BE2C (cell line): ENCODE measurements around the gene DEFB118. TPM values are rescaled to one million over a fixed set of nuclear protein-coding genes. Genes with fewer than 3 reads are reported as not detected.
"Not testable (repeated sequence)": the region's sequence is repeated elsewhere in the genome, so short reads cannot be mapped to it uniquely, and the experiment has no call there.

Experiments used
- DNase-seq: peaks from one replicate; pipeline ENCODE4 v3.0.0-alpha.2; 2020
- H3K27me3 ChIP-seq: fragments of 250-450 bp; sonication (Bioruptor Pico); 2 replicates; pipeline ENCODE4 v1.5.1; 2020; ENCODE audit warnings: mild to moderate bottlenecking
- H3K36me3 ChIP-seq: fragments of 250-450 bp; sonication (Bioruptor Pico); 2 replicates; pipeline ENCODE4 v1.5.1; 2020; ENCODE audit warnings: mild to moderate bottlenecking
- H3K4me1 ChIP-seq: fragments of 250-450 bp; sonication (Bioruptor Pico); 2 replicates; pipeline ENCODE4 v1.5.1; 2020
- H3K4me3 ChIP-seq: 2 replicates; pipeline ENCODE4 v1.5.1; 2011; ENCODE audit warnings: low read depth, low read length
- H3K9me3 ChIP-seq: fragments of 250-450 bp; sonication (Bioruptor Pico); 2 replicates; pipeline ENCODE4 v1.5.1; 2020
- polyA plus RNA-seq: library from polyadenylated mRNA; unstranded; fragments of >200 nt; gene quantifications from one replicate; pipeline ENCODE4 v1.2.1, GENCODE V29; 2012; ENCODE audit warnings: low read depth, missing spikeins; ENCODE audit not compliant: insufficient read length, insufficient read depth
- TF ChIP-seq, protein P1 (sequence below): IDR thresholded peaks from 2 replicates; pipeline ENCODE4 v1.5.1; 2012; ENCODE audit warnings: mild to moderate bottlenecking, low read depth, low read length

DEFB118 gene, protein sequence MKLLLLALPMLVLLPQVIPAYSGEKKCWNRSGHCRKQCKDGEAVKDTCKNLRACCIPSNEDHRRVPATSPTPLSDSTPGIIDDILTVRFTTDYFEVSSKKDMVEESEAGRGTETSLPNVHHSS
- polyA plus RNA-seq = not detected

DNA sequence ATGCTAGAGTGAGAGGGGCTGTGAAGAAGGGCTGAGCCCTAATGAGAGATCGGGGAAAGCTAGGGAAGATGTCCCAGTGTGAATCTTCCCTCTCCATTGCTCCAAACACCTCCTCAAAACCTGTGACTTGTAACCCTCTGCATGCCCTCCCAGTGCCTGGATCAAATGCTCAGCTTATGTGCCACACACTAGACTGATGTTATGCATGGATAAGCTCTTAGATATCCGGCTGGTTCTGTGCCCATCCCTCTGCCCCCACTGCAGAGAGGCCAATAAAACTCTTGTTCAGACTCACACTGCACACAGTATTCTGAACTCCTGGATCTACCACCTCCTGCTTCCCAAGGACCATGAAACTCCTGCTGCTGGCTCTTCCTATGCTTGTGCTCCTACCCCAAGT lies at the start of gene DEFB118:
TSS of gene DEFB118 (plus strand) at position 301 of the 400 bp plus-strand sequence. CDS start at position 351, 50 bp downstream.
- Histone ChIP-seq H3K9me3 (no peaks in the 10 kb centered on the region), H3K4me3 (no peak within 1 kb of the TSS), H3K4me1 (no peaks in the 10 kb centered on the region), H3K36me3 (no peaks in the 10 kb centered on the region), H3K27me3 (0 out of 2 replicates have a peak, but pooled peaks cover 3% of the 10 kb centered on the region)
- TF ChIP-seq, protein P1, sequence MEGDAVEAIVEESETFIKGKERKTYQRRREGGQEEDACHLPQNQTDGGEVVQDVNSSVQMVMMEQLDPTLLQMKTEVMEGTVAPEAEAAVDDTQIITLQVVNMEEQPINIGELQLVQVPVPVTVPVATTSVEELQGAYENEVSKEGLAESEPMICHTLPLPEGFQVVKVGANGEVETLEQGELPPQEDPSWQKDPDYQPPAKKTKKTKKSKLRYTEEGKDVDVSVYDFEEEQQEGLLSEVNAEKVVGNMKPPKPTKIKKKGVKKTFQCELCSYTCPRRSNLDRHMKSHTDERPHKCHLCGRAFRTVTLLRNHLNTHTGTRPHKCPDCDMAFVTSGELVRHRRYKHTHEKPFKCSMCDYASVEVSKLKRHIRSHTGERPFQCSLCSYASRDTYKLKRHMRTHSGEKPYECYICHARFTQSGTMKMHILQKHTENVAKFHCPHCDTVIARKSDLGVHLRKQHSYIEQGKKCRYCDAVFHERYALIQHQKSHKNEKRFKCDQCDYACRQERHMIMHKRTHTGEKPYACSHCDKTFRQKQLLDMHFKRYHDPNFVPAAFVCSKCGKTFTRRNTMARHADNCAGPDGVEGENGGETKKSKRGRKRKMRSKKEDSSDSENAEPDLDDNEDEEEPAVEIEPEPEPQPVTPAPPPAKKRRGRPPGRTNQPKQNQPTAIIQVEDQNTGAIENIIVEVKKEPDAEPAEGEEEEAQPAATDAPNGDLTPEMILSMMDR = no peak
- no peak for DNase-seq

DNA sequence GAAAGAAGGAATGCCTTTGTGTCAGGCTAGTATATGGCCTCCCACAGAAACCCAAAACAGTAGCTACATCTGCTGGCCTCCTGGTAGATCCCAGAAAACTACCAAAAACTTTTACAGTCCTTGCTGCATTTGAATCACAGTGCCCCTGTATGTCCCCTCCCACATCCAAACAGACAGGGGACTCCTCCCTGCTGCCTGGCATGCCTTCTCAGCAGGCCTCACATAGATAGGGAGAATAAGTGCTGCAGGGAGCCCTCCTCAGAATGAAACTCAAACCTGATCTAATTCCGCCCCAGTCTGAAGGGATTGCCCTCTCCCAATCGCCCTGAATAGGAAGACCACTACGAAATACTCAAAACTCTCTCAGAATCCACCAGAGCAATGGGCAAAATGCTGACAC lies 45.9 kb upstream of the DEFB118 start:
- no peaks in the 10 kb centered on the region for H3K27me3 ChIP-seq
- H3K9me3 ChIP-seq = no peaks in the 10 kb centered on the region
- TF ChIP-seq, protein P1 = no peak
- H3K36me3 ChIP-seq = no peaks in the 10 kb centered on the region
- H3K4me3 ChIP-seq = no peak overlapping the region
- DNase-seq = no peak
- no peaks in the 10 kb centered on the region for H3K4me1 ChIP-seq

DNA sequence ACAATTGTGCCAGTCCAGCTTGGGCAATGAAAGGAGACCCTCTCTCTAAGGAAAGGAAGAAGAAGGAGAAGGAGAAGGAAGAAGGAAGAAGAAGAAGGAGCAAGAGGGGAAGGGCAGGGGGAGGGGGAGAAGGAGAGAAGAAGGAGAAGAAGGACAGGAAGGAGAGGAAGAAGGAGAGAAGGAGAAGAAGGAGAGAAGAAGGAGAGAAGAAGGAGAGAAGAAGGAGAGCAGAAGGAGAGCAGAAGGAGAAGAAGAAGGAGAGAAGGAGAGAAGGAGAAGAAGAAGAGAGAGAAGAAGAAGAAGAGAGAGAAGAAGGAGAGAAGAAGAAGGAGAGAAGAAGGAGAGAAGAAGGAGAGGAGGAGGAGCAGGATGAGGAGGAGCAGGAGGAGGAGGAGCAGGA lies 37.5 kb upstream of the DEFB118 start:
- TF ChIP-seq, protein P1 = no peak
- no peaks in the 10 kb centered on the region for H3K4me1 ChIP-seq
- H3K9me3 ChIP-seq = no peaks in the 10 kb centered on the region
- no peaks in the 10 kb centered on the region for H3K36me3 ChIP-seq
- H3K27me3 ChIP-seq = no peaks in the 10 kb centered on the region
- H3K4me3 ChIP-seq = no peak overlapping the region
- DNase-seq = no peak

DNA sequence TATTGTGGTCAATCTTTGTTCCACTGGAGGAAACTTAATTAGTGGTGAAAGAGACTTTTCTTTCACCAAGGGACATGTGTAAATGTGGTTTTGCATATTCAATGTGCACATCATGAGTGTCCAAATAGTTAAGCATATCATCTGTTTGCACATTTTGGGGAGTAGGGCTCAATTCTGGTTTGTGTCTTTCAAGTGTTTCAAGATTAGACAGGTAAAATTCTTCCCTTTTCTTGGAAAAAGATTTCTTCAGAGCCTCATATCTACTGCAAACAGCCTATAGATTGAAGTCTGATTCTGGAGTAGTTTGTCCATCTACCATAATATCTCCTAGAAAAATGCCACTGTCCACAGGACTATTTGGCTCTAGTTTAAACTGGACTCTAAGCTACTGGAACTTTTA lies 26.9 kb upstream of the DEFB118 start:
- TF ChIP-seq, protein P1 = no peak
- H3K27me3 ChIP-seq = no peaks in the 10 kb centered on the region
- H3K36me3 ChIP-seq = no peaks in the 10 kb centered on the region
- no peak for DNase-seq
- no peak overlapping the region for H3K4me3 ChIP-seq
- no peaks in the 10 kb centered on the region for H3K9me3 ChIP-seq
- no peaks in the 10 kb centered on the region for H3K4me1 ChIP-seq

DNA sequence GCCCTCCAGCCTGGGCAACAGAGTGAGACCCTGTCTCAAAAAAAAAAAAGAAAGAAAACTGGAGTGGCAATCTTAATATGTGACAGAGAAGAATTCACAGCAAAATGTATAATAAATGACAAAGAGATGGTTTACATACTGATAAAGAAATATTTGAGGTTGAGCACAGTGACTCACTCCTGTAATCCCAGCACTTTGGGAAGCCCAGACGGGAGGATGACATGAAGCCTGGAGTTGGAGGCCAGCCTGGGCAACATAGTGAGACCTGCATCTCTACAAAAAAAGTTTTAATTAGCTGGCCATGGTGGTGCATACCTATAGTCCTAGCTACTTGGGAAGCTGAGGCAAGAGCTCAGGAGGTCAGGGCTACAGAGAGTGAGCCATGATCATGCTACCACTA lies 12.4 kb upstream of the DEFB118 start:
- H3K36me3 ChIP-seq = no peaks in the 10 kb centered on the region
- DNase-seq = no peak
- H3K4me1 ChIP-seq = no peaks in the 10 kb centered on the region
- TF ChIP-seq, protein P1 = no peak
- H3K27me3 ChIP-seq = no peaks in the 10 kb centered on the region
- no peaks in the 10 kb centered on the region for H3K9me3 ChIP-seq
- no peak overlapping the region for H3K4me3 ChIP-seq

DNA sequence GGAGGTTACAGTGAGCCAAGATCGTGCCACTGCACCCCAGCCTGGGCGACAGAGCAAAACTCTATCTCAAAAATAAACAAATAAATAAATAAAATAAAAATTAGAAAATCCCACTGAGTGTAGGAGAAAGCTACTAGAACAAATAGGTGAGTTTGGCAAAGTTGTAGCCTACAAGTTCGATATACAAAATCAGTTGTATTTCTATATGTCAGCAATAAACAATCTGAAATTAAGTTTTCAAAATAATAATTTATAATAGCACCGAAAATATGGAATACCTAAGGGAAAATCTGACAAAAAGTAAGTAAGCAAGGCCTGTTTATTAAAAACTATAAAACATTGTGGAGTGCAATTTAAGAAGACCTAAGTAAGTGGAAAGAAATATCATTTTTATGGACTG lies 5.1 kb upstream of the DEFB118 start:
- no peak overlapping the region for H3K4me3 ChIP-seq
- H3K9me3 ChIP-seq = no peaks in the 10 kb centered on the region
- H3K27me3 ChIP-seq = no peaks in the 10 kb centered on the region
- TF ChIP-seq, protein P1 = no peak
- no peaks in the 10 kb centered on the region for H3K36me3 ChIP-seq
- H3K4me1 ChIP-seq = no peaks in the 10 kb centered on the region
- DNase-seq = no peak

DNA sequence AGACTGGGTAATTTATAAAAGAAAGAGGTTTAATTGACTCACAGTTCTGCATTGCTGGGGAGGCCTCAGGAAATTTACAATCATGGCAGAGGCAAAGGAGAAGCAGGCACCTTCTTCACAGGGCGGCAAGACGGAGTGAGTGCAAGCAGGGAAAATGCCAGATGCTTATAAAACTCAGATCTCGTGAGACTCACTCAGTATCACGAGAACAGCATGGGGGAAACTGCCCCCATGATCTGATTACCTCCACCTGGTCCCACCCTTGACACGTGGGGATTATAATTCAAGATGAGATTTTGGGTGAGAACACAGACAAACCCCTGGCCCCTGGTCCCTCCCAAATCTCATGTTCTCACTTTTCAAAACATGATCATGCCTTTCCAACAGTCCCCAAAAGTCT lies 4.1 kb upstream of the DEFB118 start:
- not testable (repeated sequence) for H3K9me3 ChIP-seq, H3K36me3 ChIP-seq, H3K4me1 ChIP-seq, H3K27me3 ChIP-seq, H3K4me3 ChIP-seq, DNase-seq
